Endodermal cell (in vitro differentiated cells): ENCODE data around the gene ZNF569. TPM values are rescaled to one million over a fixed set of nuclear protein-coding genes. Genes with fewer than 3 reads are reported as not detected.

Experiments used
- DNase-seq: peaks from one replicate; pipeline ENCODE4 v3.0.0-alpha.2; 2017
- H3K27ac ChIP-seq: 2 replicates; pipeline ENCODE4 v1.5.1; 2013; ENCODE audit warnings: mild to moderate bottlenecking, low read depth, low read length, moderate library complexity
- H3K27me3 ChIP-seq: 2 replicates; pipeline ENCODE4 v1.6.1; 2013; ENCODE audit warnings: mild to moderate bottlenecking, low read length, moderate library complexity; ENCODE audit not compliant: insufficient read depth, control insufficient read depth, poor library complexity, severe bottlenecking
- H3K36me3 ChIP-seq: 2 replicates; pipeline ENCODE4 v1.7.0; 2013; ENCODE audit warnings: mild to moderate bottlenecking, low read length, moderate library complexity; ENCODE audit not compliant: control insufficient read depth, insufficient read depth
- H3K4me1 ChIP-seq: one replicate; pipeline ENCODE4 v1.7.0; 2013; ENCODE audit warnings: low read length; ENCODE audit not compliant: control insufficient read depth, insufficient read depth
- H3K4me3 ChIP-seq: 2 replicates; pipeline ENCODE4 v1.5.1; 2013; ENCODE audit warnings: mild to moderate bottlenecking, low read length, moderate library complexity
- H3K9ac ChIP-seq: 2 replicates; pipeline ENCODE4 v1.6.1; 2013; ENCODE audit warnings: mild to moderate bottlenecking, low read length, moderate library complexity; ENCODE audit not compliant: poor library complexity, severe bottlenecking; ENCODE audit errors: extremely low read depth
- H3K9me3 ChIP-seq: 2 replicates; pipeline ENCODE4 v1.6.1; 2013; ENCODE audit warnings: mild to moderate bottlenecking, low read length, moderate library complexity; ENCODE audit not compliant: control insufficient read depth
- H3K27ac Mint-ChIP-seq: 2 replicates; pipeline ENCODE4 v1.8.0; 2020; ENCODE audit warnings: mixed read lengths
- H3K27me3 Mint-ChIP-seq: 2 replicates; pipeline ENCODE4 v1.8.0; 2021; ENCODE audit warnings: mild to moderate bottlenecking, mixed read lengths; ENCODE audit not compliant: insufficient read depth
- H3K36me3 Mint-ChIP-seq: 2 replicates; pipeline ENCODE4 v1.8.0; 2020; ENCODE audit warnings: low read depth, mixed read lengths
- H3K4me1 Mint-ChIP-seq: 2 replicates; pipeline ENCODE4 v1.8.0; 2020; ENCODE audit warnings: mixed read lengths
- H3K4me3 Mint-ChIP-seq: 2 replicates; pipeline ENCODE4 v1.8.0; 2020; ENCODE audit warnings: mild to moderate bottlenecking, moderate library complexity, mixed read lengths
- H3K9me3 Mint-ChIP-seq: 2 replicates; pipeline ENCODE4 v1.8.0; 2020; ENCODE audit warnings: mild to moderate bottlenecking, mixed read lengths
- WGBS, 2 experiments: methylation state at CpG; one replicate each; pipeline versions ENCODE4 v1.1.5 to v1.1.7; 2013; ENCODE audit warnings: missing lambda C conversion rate in 2 of 2, mixed read lengths in 1 of 2; ENCODE audit not compliant: insufficient coverage in 1 of 2, insufficient read length in 1 of 2; 5-methylcytosine and 5-hydroxymethylcytosine counted together
- total RNA-seq, 2 donors: library from RNA; stranded (reverse); fragmentation: NEBNext Ultra II Directional in 1 of 2; extraction: Animal tissue kit (Norgen Biotek cat#: 25700) in 1 of 2; gene quantifications; 2 replicates in 1 of 2; 3 replicates in 1 of 2; pipeline ENCODE4 v1.2.1, GENCODE V29; 2021
- TF ChIP-seq, protein P1 (sequence below): fragments of 200-600 bp; sonication (generic); conservative IDR thresholded peaks from 2 replicates; pipeline ENCODE4 v1.5.0; 2021; ENCODE audit warnings: antibody characterized with exemption, mild to moderate bottlenecking

ZNF569 gene
- total RNA-seq, 2 donors from 2014 or later = 11.3 to 13.7 TPM

DNA sequence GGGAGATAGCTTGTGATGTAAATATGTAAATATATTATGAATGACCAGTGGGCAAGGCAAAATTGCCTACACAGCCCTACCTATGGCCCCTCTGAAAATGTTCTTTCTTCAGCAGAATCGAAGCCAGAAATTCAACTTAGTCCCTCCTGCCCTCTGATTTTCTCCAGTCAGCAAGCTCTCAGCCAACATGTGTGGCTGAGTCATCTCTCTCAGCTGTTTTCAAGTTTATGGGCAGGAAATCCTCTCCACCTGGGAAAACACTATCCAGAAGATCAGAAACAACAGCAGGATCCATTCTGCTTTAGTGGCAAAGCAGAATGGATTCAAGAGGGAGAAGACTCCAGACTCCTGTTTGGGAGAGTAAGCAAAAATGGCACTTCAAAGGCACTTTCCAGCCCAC lies 105.2 kb downstream of the ZNF569 start:
- Mint-ChIP-seq H3K36me3 (peaks cover 78% of the 10 kb centered on the region), H3K9me3 (peaks cover 41% of the 10 kb centered on the region), H3K27me3 (no peaks in the 10 kb centered on the region), H3K4me3 (no peak overlapping the region), H3K27ac (no peak overlapping the region), H3K4me1 (no peaks in the 10 kb centered on the region)
- no peak for DNase-seq
- no peak overlapping the region for H3K9ac ChIP-seq
- H3K36me3 ChIP-seq = peaks cover 62% of the 10 kb centered on the region
- TF ChIP-seq, protein P1, sequence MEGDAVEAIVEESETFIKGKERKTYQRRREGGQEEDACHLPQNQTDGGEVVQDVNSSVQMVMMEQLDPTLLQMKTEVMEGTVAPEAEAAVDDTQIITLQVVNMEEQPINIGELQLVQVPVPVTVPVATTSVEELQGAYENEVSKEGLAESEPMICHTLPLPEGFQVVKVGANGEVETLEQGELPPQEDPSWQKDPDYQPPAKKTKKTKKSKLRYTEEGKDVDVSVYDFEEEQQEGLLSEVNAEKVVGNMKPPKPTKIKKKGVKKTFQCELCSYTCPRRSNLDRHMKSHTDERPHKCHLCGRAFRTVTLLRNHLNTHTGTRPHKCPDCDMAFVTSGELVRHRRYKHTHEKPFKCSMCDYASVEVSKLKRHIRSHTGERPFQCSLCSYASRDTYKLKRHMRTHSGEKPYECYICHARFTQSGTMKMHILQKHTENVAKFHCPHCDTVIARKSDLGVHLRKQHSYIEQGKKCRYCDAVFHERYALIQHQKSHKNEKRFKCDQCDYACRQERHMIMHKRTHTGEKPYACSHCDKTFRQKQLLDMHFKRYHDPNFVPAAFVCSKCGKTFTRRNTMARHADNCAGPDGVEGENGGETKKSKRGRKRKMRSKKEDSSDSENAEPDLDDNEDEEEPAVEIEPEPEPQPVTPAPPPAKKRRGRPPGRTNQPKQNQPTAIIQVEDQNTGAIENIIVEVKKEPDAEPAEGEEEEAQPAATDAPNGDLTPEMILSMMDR = no peak
- no peaks in the 10 kb centered on the region for H3K27me3 ChIP-seq
- H3K9me3 ChIP-seq = peaks cover 63% of the 10 kb centered on the region
- no peaks in the 10 kb centered on the region for H3K4me1 ChIP-seq
- no peak overlapping the region for H3K4me3 ChIP-seq
- H3K27ac ChIP-seq = no peak overlapping the region
- 93 to 100% methylated on average over 1 of the region's 1 CpG for WGBS, 2 experiments

Other genes starting within 250 kb of the ZNF569 start
- 1 to 10 TPM; 5.7 to 7.3 TPM for gene ZNF383, start 249.2 kb downstream of the ZNF569 start, total RNA-seq
- gene ZNF527, start 96.3 kb downstream of the ZNF569 start, total RNA-seq = 1 to 10 TPM; 4.6 to 5.3 TPM
- 1 to 10 TPM; 5.5 to 7.9 TPM for gene ZNF570, start 1.9 kb upstream of the ZNF569 start, total RNA-seq
- gene ZNF793, start 39.5 kb upstream of the ZNF569 start, total RNA-seq = 10 to 100 TPM; 18.4 to 18.6 TPM
- gene ZNF571, start 127.3 kb upstream of the ZNF569 start, total RNA-seq = 1 to 10 TPM; 3.9 to 5.6 TPM
- not detected for gene ZNF540, start 127.4 kb upstream of the ZNF569 start, total RNA-seq
- gene ZFP30, start 188.0 kb upstream of the ZNF569 start, total RNA-seq = 10 to 100 TPM; 14.5 to 22.5 TPM